ENCODE data around the gene GLP1R. TPM values are rescaled to one million over a fixed set of nuclear protein-coding genes. Genes with fewer than 3 reads are reported as not detected.
A peak's percentile ranks its signal among the peaks of the same experiment; 100 is the strongest.

GLP1R gene
- total RNA-seq (1 to 10 TPM; 4.3 to 9.7 (median 7.6) TPM), polyA plus RNA-seq (1 to 10 TPM; 3.4 TPM)

GRCh38 chr6:39048481-39049399 lies at the start of gene GLP1R:
GLP1R (plus strand) TSS chr6:39048781; CDS start chr6:39048841, 60 bp downstream.
- FAIRE-seq (no peak), ATAC-seq (peak; percentile 83 to 88 (median 84)), DNase-seq (peak; percentile 43 to 85 (median 65))
- no peaks in the 10 kb centered on the region for H3K9me3 ChIP-seq
- H3K4me3 ChIP-seq = peak within 1 kb of the TSS; percentile 44 to 76 (median 51)
- no peaks in the 10 kb centered on the region for H3K27me3 ChIP-seq
- H3K36me3 ChIP-seq = no peaks in the 10 kb centered on the region
- WGBS, 2 donors = 2% methylated on average over 41 to 74 of the region's 74 CpGs
- peak within 1 kb of the TSS; percentile 2 to 74 (median 43) for H3K27ac ChIP-seq
- intact Hi-C loops (cut with DNase I) = no loop called here
- peaks cover 0 to 11% (median 0%) of the 10 kb centered on the region in 3 donors for H3K4me1 ChIP-seq
- TF ChIP-seq CTCF (IDR thresholded peaks at IDR 0.05) = no peak

GRCh38 chr6:39003072-39003471 lies 45.5 kb upstream of the GLP1R start:
- no peak for TF ChIP-seq CTCF (IDR thresholded peaks at IDR 0.05)
- no peaks in the 10 kb centered on the region for H3K36me3 ChIP-seq
- DNase-seq (no peak), ATAC-seq (peak in 2 of 4 donors; percentile 37 to 41), FAIRE-seq (no peak)
- no peaks in the 10 kb centered on the region for H3K27me3 ChIP-seq
- H3K4me1 ChIP-seq = no peaks in the 10 kb centered on the region
- H3K4me3 ChIP-seq = no peak overlapping the region
- H3K27ac ChIP-seq = no peak overlapping the region
- no peaks in the 10 kb centered on the region for H3K9me3 ChIP-seq
- WGBS, 2 donors = 38 to 47% methylated on average over 3 of the region's 3 CpGs
- intact Hi-C loops (cut with DNase I) = no loop called here

GRCh38 chr6:39003492-39003891 lies 45.1 kb upstream of the GLP1R start:
- FAIRE-seq = no peak
- no peak for TF ChIP-seq CTCF (IDR thresholded peaks at IDR 0.05)
- DNase-seq = no peak
- intact Hi-C loops (cut with DNase I) = no loop called here
- no peak overlapping the region for H3K27ac ChIP-seq
- no peaks in the 10 kb centered on the region for H3K9me3 ChIP-seq
- no peaks in the 10 kb centered on the region for H3K27me3 ChIP-seq
- 95 to 96% methylated on average over 1 of the region's 1 CpG for WGBS, 2 donors
- no peak for ATAC-seq
- no peaks in the 10 kb centered on the region for H3K36me3 ChIP-seq
- H3K4me1 ChIP-seq = no peaks in the 10 kb centered on the region
- H3K4me3 ChIP-seq = no peak overlapping the region

GRCh38 chr6:39004801-39005200 lies 43.8 kb upstream of the GLP1R start:
- no peaks in the 10 kb centered on the region for H3K27me3 ChIP-seq
- TF ChIP-seq CTCF (IDR thresholded peaks at IDR 0.05) = no peak
- intact Hi-C loops (cut with DNase I) = no loop called here
- H3K27ac ChIP-seq = no peak overlapping the region
- no peak for FAIRE-seq
- no peaks in the 10 kb centered on the region for H3K36me3 ChIP-seq
- WGBS, 2 donors = 83 to 90% methylated on average over 2 of the region's 2 CpGs
- H3K4me3 ChIP-seq = no peak overlapping the region
- H3K4me1 ChIP-seq = peaks cover 0 to 4% (median 0%) of the 10 kb centered on the region in 3 donors
- no peak for DNase-seq
- ATAC-seq = no peak
- no peaks in the 10 kb centered on the region for H3K9me3 ChIP-seq

- H3K9me3 ChIP-seq = no peaks in the 10 kb centered on the region
- no peak for FAIRE-seq
Observed at GRCh38 chr6:39005774-39006173, 42.8 kb upstream of the GLP1R start.

More at GRCh38 chr6:39005774-39006173, 42.8 kb upstream of the GLP1R start:
- TF ChIP-seq CTCF (IDR thresholded peaks at IDR 0.05) = no peak
- peaks cover 0 to 4% (median 0%) of the 10 kb centered on the region in 3 donors for H3K4me1 ChIP-seq
- no peak overlapping the region for H3K27ac ChIP-seq
- no peak overlapping the region for H3K4me3 ChIP-seq
- ATAC-seq (peak; percentile 56 to 84 (median 72)), DNase-seq (peak in 4 of 6 donors; percentile 38 to 62 (median 49))
- H3K27me3 ChIP-seq = no peaks in the 10 kb centered on the region
- intact Hi-C loops (cut with DNase I) = no loop called here
- WGBS, 2 donors = 46 to 47% methylated on average over 3 of the region's 3 CpGs
- H3K36me3 ChIP-seq = no peaks in the 10 kb centered on the region
